ENCODE results near the gene KRT35.

DNA sequence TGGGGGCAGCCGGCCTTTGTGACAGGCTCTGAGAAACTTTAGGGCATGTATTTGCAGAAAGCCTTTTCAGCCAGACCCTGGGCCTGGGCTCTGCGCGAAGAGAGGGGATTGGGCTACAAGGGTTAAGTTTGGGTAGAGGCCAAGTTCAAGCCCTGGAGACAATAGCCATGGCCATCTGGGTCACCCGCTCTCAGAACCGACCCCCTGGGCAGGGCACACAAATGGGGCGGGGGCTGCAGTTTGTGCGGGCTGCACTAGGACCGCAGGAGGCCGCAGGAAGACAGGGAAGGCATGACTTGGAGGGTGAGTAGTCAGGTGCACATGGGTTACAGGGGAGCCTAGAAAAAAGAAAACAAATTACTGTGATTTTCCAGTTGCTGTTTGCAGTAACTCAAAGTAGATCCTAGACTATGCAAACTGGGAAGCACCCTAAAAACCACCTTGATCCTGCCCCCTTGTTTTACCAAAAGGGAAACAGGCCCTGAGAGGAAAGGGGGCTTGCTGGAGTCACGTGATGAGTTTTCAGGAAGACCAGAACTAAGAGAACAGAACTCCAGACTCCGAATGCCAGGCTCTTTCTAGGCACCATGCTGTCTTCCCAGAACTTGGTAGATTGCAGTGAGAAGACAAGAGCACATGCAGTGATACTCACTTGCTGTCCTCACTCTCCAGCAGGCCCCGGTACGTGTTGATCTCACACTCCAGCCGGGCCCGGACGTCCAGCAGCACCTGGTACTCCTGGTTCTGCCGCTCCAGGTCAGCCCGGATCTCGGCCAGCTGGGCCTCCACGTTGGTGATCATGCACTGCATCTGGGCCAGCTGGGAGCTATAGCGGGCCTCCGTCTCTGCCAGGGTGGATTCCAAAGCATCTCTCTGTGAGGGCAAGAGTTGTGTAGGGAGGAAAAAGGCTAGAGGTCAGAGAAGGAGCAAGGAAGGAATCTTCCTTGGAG is 3.8 kb downstream of the KRT35 start:
- no peak for TF ChIP-seq ZNF816 (CRISPR knock-in tag; IDR thresholded peaks at IDR 0.05; ENCODE audit: borderline replicate concordance)
- TF ChIP-seq, protein P1, sequence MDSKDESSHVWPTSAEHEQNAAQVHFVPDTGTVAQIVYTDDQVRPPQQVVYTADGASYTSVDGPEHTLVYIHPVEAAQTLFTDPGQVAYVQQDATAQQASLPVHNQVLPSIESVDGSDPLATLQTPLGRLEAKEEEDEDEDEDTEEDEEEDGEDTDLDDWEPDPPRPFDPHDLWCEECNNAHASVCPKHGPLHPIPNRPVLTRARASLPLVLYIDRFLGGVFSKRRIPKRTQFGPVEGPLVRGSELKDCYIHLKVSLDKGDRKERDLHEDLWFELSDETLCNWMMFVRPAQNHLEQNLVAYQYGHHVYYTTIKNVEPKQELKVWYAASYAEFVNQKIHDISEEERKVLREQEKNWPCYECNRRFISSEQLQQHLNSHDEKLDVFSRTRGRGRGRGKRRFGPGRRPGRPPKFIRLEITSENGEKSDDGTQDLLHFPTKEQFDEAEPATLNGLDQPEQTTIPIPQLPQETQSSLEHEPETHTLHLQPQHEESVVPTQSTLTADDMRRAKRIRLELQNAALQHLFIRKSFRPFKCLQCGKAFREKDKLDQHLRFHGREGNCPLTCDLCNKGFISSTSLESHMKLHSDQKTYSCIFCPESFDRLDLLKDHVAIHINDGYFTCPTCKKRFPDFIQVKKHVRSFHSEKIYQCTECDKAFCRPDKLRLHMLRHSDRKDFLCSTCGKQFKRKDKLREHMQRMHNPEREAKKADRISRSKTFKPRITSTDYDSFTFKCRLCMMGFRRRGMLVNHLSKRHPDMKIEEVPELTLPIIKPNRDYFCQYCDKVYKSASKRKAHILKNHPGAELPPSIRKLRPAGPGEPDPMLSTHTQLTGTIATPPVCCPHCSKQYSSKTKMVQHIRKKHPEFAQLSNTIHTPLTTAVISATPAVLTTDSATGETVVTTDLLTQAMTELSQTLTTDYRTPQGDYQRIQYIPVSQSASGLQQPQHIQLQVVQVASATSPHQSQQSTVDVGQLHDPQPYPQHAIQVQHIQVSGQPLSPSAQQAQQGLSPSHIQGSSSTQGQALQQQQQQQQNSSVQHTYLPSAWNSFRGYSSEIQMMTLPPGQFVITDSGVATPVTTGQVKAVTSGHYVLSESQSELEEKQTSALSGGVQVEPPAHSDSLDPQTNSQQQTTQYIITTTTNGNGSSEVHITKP (CRISPR knock-in tag; IDR thresholded peaks at IDR 0.05; ENCODE audit: low read depth), result no peak
- TF ChIP-seq ZFP37 (CRISPR knock-in tag; IDR thresholded peaks at IDR 0.05; ENCODE audit: borderline replicate concordance), result no peak
- TF ChIP-seq ZBTB20 (CRISPR knock-in tag; IDR thresholded peaks at IDR 0.05; ENCODE audit: borderline replicate concordance, low read depth), result no peak
- TF ChIP-seq, protein P2, sequence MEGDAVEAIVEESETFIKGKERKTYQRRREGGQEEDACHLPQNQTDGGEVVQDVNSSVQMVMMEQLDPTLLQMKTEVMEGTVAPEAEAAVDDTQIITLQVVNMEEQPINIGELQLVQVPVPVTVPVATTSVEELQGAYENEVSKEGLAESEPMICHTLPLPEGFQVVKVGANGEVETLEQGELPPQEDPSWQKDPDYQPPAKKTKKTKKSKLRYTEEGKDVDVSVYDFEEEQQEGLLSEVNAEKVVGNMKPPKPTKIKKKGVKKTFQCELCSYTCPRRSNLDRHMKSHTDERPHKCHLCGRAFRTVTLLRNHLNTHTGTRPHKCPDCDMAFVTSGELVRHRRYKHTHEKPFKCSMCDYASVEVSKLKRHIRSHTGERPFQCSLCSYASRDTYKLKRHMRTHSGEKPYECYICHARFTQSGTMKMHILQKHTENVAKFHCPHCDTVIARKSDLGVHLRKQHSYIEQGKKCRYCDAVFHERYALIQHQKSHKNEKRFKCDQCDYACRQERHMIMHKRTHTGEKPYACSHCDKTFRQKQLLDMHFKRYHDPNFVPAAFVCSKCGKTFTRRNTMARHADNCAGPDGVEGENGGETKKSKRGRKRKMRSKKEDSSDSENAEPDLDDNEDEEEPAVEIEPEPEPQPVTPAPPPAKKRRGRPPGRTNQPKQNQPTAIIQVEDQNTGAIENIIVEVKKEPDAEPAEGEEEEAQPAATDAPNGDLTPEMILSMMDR (CRISPR knock-in tag; IDR thresholded peaks at IDR 0.05), result no peak
